ENCODE results near the gene MAPT. TPM values are rescaled to one million over a fixed set of nuclear protein-coding genes. Genes with fewer than 3 reads are reported as not detected.

Gene MAPT
- total RNA-seq, 1 experiment from 2014 or later = 8.3 TPM

DNA sequence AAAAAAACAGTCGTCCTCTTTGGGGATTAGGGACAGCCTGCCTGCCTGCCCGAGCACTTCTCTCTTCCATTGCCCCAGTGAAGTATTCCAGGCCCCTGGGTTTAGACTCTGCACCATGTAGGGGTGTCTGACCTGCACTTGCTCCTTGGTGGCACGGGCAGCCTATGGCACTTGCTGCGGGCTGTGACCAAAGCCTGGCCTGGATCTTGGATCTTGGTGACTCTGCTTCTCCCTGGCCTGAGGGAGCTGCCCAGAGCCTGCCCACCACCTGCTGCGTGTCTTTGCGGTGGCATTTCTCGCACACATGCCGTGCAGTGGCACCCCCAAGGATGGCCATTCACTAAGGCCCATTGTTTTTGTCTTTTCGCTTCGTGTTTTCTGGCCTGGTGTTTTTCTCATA, 98.5 kb downstream of the MAPT start:
- ChIA-PET POLR2A (ENCODE audit: low non-redundant PET) (interaction anchor here (0.6 kb wide), 1 partner anchor 10 kb away, joined by 8 read pairs; no protein-coding TSS in a partner anchor), CTCF (no interaction called here)
- H3K27ac ChIP-seq (ENCODE audit: low read depth, low read length, poor library complexity, severe bottlenecking) = no peak overlapping the region
- no peaks in the 10 kb centered on the region for H3K27me3 ChIP-seq (replicated peaks; ENCODE audit: insufficient read depth, low read depth, low read length, poor library complexity)
- no peak for DNase-seq (ENCODE audit: low spot score)
- no peaks in the 10 kb centered on the region for H3K4me1 ChIP-seq (ENCODE audit: insufficient read depth, low read length, poor library complexity, severe bottlenecking)
- intact Hi-C loops (cut with micrococcal nuclease; ENCODE audit: unreplicated experiment) = no loop called here
- no peak overlapping the region for H3K4me3 ChIP-seq (ENCODE audit: low read depth, low read length, poor library complexity, severe bottlenecking)
- no peaks in the 10 kb centered on the region for H3K9me3 ChIP-seq (ENCODE audit: low read depth, low read length, poor library complexity, severe bottlenecking)
- TF ChIP-seq EZH2 (IDR thresholded peaks at IDR 0.05; ENCODE audit: borderline replicate concordance, low read depth, low read length, poor library complexity, severe bottlenecking) = no peak
- TF ChIP-seq, protein P1, sequence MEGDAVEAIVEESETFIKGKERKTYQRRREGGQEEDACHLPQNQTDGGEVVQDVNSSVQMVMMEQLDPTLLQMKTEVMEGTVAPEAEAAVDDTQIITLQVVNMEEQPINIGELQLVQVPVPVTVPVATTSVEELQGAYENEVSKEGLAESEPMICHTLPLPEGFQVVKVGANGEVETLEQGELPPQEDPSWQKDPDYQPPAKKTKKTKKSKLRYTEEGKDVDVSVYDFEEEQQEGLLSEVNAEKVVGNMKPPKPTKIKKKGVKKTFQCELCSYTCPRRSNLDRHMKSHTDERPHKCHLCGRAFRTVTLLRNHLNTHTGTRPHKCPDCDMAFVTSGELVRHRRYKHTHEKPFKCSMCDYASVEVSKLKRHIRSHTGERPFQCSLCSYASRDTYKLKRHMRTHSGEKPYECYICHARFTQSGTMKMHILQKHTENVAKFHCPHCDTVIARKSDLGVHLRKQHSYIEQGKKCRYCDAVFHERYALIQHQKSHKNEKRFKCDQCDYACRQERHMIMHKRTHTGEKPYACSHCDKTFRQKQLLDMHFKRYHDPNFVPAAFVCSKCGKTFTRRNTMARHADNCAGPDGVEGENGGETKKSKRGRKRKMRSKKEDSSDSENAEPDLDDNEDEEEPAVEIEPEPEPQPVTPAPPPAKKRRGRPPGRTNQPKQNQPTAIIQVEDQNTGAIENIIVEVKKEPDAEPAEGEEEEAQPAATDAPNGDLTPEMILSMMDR (conservative IDR thresholded peaks at IDR 0.05; ENCODE audit: low read depth, low read length) = no peak
- no TSS peak for BruUV-seq (replicated peaks)
- H3K36me3 ChIP-seq (ENCODE audit: insufficient read depth, low read length, poor library complexity, severe bottlenecking) = no peaks in the 10 kb centered on the region

DNA sequence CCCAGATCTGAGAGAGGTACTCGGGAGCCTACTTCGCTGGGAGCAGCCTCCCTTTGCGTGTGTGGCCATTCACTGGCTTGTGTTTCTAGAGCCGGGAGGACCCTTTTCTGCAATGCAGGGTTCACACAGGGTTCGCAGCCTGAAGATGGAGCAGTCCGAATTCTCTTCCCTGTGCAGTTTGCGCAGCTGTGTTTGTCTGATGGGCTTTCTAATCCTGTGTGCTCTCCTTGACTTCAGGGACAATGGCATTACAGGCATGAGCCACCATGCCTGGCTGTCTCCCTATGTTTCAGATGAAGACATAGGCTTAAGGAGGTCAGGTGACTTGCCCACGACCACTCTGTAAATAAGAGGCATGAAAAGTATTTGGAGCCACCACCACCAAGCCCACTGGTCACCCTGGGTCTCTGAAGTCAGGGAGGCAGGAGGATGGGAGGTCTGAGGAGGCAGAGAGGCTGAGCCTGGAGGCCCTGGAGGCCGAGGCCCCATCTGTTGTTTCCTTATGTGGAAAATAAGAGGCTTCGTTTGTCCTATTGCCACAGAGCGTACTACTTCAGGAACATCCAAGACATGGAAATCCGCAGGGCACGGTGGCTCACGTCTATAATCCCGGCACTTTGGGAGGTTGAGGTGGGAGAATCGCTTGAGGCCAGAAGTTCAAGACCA, 99.7 kb downstream of the MAPT start:
- BruUV-seq (replicated peaks) = no TSS peak
- H3K4me1 ChIP-seq (ENCODE audit: insufficient read depth, low read length, poor library complexity, severe bottlenecking) = no peaks in the 10 kb centered on the region
- TF ChIP-seq EZH2 (IDR thresholded peaks at IDR 0.05; ENCODE audit: borderline replicate concordance, low read depth, low read length, poor library complexity, severe bottlenecking) = no peak
- TF ChIP-seq, protein P1 (conservative IDR thresholded peaks at IDR 0.05; ENCODE audit: low read depth, low read length) = no peak
- intact Hi-C loops (cut with micrococcal nuclease; ENCODE audit: unreplicated experiment) = no loop called here
- ChIA-PET CTCF (no interaction called here), POLR2A (ENCODE audit: low non-redundant PET) (no interaction called here)
- no peak overlapping the region for H3K27ac ChIP-seq (ENCODE audit: low read depth, low read length, poor library complexity, severe bottlenecking)
- no peak for DNase-seq (ENCODE audit: low spot score)
- no peaks in the 10 kb centered on the region for H3K36me3 ChIP-seq (ENCODE audit: insufficient read depth, low read length, poor library complexity, severe bottlenecking)
- no peaks in the 10 kb centered on the region for H3K27me3 ChIP-seq (replicated peaks; ENCODE audit: insufficient read depth, low read depth, low read length, poor library complexity)
- H3K4me3 ChIP-seq (ENCODE audit: low read depth, low read length, poor library complexity, severe bottlenecking) = no peak overlapping the region
- no peaks in the 10 kb centered on the region for H3K9me3 ChIP-seq (ENCODE audit: low read depth, low read length, poor library complexity, severe bottlenecking)

DNA sequence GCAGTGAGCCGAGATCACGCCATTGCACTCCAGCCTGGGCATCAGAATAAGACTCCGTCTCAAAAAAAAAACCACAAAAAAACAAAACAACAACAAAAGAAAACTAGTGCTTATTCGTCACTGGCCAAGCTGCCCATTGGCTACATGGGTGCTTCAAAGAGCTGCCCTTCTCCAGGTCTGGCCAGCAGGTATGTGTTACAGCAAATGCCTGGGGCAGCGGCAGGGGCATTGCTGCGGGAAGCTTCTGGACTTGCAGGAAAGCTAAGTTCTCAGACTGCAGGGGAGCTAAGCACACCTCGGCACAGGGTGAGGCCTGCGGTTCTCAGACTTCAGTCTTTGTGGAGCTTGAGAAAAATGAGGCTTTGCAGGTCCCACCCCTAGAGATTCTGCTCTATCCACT, 100.6 kb downstream of the MAPT start:
- Histone ChIP-seq H3K9me3 (ENCODE audit: low read depth, low read length, poor library complexity, severe bottlenecking) (no peaks in the 10 kb centered on the region), H3K4me3 (ENCODE audit: low read depth, low read length, poor library complexity, severe bottlenecking) (no peak overlapping the region), H3K27me3 (replicated peaks; ENCODE audit: insufficient read depth, low read depth, low read length, poor library complexity) (no peaks in the 10 kb centered on the region), H3K4me1 (ENCODE audit: insufficient read depth, low read length, poor library complexity, severe bottlenecking) (no peaks in the 10 kb centered on the region), H3K27ac (ENCODE audit: low read depth, low read length, poor library complexity, severe bottlenecking) (no peak overlapping the region), H3K36me3 (ENCODE audit: insufficient read depth, low read length, poor library complexity, severe bottlenecking) (no peaks in the 10 kb centered on the region)
- POLR2A ChIA-PET (ENCODE audit: low non-redundant PET) = no interaction called here
- no TSS peak for BruUV-seq (replicated peaks)
- CTCF ChIA-PET = no interaction called here
- intact Hi-C loops (cut with micrococcal nuclease; ENCODE audit: unreplicated experiment) = no loop called here
- no peak for DNase-seq (ENCODE audit: low spot score)
- TF ChIP-seq EZH2 (IDR thresholded peaks at IDR 0.05; ENCODE audit: borderline replicate concordance, low read depth, low read length, poor library complexity, severe bottlenecking) = no peak
- TF ChIP-seq, protein P1 (conservative IDR thresholded peaks at IDR 0.05; ENCODE audit: low read depth, low read length) = no peak

All from A673 (cell line).